8988T (cell line): ENCODE measurements around the gene STARD13.
A peak's percentile ranks its signal among the peaks of the same experiment; 100 is the strongest.

Experiments used
- DNase-seq: peaks from one replicate; pipeline ENCODE4 v3.0.0; 2011

The STARD13 gene

DNA sequence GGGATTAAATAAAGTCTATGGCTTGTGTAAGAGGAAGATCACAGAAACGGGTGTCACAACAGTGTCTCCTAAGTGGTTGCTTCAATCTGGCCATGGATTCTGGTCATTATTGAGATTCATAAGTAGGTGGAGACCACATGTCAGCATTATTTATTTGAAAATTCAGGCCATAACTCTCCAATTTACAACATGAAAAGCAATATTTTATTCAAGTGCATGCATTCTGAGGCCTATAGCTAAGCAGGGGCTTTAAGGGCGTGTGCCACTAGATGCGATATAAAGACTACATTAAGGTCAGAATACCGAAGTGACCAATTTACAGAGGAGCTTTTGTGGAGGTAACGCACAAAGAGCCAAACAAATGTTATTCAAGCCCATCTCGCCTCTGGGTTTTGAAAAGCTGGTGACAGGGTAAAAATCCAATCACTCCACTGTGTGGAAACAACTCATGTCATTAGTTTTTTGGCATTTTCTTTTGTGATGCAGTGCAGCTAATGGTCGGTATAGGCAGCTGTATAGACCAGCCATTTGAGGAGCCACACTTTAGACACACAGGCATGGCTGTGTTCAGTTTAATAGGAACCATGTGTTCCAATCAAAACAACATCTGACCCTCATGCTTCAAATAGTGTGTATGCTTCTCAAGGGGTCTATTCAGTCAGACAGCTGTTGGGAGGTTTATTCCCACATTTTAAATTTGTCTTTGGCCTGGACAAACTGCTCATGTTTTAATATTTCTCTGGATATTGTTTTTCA is 145.6 kb downstream of the STARD13 start:
- no peak for DNase-seq

DNA sequence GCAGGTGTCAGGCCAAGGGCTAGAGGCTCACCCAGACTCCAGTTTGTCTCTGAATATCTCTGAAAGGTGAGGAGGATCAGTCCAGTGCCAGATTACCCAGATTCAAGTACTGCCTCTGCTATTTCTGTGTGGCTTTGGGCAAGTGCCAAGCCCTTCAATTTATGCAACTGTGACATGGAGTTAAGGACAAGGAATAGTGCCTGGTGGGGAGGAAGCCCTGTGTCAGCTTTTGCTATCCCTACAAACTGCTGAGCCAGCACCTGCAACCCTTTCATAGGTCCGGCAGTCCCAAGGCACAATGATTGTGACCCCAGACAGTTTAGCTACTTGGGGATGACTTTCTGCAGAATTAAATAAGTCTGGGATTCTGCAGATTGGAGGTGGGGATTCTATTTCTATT is 146.4 kb downstream of the STARD13 start:
- no peak for DNase-seq

DNA sequence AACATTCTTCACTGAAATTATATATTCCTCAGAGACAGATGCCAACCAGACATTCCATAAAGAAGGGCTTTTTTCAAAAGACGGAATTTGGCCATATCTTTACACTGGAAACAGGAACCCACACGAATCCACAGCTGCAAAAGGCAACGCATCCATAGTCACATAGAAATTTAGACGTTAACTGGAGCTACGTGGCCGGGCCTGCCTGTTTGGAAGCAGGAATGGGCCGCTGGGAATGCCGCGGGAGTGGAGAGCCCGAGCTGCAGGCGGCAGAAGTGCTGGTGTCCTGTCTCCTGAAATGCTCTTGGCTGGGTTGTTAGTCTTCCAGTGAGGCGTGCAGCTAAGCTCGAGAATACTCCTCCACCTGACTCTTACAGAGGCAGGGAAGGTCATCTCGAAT is 147.1 kb downstream of the STARD13 start:
- no peak for DNase-seq

DNA sequence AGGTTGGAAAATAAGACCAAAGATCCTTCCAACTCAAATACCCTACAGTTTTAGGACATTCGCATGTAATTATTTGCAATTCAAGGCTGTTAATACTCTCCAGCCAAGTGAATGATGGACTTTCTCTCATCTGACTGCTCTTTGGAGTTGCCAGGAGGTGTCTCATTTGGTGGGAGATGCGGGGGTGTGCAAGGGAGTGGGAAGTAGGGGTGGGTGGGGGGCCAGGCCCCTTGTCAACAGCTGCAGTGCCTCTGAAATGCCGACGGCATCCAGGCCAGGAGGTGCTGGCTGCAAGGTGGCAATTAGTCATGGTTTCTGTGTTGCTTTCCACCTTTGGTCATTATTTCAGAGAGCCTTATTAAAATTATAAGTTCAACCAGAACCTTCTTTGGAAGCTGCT is 147.8 kb downstream of the STARD13 start:
- DNase-seq = no peak

DNA sequence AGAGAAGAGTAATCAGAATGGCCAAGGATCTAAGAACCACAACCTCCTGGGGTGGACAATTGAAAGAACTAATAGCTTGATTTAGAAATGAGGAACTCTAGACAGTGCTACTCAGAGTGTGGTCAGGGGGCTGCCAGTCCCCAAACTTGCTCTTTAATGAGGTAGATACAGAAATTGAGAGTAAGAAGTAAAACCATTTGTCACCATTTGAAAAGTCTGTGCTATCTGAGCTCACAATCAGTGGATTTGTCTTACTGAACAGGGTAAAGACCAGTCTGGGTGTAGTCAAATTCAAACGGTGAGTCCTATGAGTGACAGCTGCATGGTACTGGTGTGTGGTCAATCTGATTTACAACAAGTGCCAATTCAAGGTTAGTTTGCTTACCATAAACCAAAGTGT is 150.5 kb downstream of the STARD13 start:
- DNase-seq = no peak

DNA sequence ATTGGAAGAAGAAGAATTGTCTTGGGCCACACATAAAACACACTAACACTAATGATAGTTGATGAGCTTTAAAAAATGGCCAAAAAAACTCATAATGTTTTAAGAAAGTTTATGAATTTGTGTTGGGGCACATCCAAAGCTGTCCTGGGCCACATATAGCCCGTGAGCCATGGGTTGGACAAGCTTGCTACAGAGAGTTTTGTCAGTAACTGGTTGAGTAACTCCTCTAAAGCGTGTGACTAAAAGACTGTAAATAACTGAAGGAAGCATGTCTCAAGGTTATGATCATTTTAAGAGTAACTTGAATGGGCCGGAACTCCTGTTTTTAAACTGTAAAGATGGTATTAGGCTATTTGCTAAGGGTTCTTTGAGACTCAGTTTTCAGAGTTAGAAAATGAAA is 151.3 kb downstream of the STARD13 start:
- no peak for DNase-seq

DNA sequence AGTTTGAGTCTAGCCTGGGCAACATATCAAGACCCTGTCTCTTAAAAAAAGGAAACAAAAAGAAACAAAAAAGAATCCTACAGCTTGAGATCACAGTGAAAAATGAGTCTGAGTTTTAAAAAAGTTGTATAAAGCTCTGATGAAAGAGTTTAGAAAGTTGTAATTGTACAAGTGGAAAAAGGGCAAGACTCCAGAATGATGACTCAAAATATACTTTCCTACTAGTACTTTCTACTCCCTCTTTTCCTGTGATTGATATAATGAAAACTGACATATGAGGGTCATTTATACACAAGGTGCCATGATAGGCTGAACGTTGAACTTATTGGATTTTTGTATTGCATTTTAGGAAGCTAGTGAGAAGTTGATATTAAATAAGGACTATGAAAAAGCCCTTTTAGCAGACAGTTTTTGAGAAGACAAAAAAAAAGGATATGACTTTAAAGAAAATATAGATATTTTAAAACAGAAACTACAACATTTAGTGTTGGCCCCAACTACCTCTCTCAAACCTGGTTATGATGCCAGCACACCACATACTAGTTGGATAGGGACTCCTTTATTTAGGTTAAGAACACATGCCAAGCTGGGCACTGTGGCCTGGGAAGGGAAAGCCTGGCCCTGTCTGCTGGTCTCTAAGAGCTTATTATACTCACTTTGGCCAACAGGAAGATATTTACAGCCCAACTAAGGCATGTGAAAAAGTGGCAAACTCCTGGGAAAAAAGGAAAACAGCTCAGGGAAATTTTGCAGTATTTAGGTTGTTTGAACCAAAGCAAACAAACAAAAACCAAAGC is 152.7 kb downstream of the STARD13 start:
- no peak for DNase-seq

DNA sequence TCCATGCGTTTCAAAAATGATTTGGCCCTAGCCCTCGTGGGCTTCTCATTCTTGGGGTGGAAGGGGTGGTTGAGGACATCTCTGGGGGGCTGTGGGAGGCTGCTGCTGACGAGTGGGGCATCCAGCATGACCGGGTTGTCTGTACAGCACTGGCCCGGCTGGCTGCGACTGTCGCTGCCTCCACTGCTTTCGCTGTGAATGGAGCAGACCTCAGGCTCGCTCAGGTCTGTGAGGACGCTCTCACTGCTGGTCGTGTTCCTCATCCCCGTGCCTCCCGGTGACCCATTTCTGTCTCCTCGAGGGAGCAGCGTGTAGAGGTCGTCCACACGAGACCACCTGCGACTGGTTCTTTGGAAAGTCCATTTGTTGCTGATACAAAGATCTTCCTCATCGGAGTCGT is 155.7 kb downstream of the STARD13 start:
- DNase-seq = no peak

DNA sequence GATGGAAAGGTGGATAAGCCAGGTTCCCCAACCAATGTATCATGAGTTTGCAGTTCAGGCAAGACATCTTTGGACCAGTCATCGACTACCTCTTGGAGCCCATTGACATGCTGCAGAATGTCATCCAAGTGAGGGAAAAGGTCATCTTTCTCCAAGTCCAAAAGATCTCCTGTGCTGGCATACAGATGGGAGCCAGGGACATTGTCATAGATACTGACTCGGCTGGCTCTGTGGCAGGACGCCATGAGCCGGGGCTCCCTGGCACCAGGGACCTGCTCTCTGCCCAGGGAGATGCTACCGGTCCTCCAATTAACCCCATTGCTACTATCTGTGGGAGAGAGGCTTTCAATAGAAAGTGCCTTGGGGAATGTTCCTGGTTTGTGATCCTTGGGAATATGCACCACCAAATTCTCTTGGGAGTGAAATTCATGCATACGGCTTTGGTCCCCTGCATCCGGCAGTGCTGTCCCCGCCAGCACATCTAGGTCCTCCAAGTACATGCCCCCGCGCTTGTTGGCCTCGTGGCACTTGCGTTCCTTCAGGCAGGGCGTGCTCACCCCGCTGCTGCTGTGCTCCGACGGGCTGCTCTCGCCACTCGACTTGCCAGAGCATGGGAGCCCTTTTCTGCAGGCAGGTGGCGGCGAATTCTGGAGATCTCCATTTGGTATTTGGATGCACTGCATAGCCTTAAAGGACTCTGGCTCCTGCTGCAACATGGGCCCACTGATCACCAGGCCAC is 156.3 kb downstream of the STARD13 start:
- no peak for DNase-seq

DNA sequence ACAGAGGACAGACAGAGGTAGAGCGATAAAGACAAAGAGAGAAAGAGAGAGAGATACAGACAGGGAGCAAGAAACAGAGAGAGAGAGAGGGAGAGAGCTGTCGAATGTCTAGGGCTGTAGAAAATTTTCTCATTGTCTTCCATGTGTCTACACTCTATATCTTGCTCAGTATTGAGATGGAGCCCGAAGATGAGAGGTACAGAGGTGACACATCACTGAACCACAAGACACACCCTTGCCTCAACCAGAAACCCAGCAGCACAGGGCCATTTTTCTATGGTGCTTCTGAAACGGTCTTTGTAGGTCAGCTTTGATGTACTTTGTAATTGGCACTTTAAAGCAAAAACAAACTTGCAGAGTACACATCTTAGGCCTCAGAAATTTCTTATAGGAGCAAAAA is 157.4 kb downstream of the STARD13 start:
- DNase-seq = no peak

DNA sequence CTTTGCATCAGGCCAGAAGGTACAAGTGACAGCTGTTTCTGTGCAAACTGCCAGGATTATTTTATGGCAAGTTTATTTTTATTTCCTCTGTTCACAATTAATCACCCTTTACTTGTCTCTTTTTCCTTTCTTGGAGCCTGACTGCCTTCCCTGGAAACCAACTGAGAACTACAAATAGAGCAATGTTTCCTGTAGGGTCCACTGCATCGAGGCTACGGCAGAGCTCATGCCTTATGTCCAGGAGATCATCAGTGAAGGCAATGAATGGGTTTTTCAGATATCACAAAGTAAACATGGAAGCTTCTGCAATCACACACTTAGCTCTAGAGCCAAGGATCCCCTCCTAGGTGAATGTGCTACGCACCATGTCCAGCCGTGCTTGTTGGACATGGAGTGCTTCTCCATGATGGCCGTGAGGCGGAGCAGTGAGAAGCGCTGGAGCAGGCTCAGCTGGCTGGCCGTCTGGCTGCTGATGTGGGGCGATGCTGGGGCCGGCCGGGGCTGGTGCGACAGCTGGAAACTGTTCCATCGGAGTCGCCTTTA is 158.5 kb downstream of the STARD13 start:
- DNase-seq = no peak

DNA sequence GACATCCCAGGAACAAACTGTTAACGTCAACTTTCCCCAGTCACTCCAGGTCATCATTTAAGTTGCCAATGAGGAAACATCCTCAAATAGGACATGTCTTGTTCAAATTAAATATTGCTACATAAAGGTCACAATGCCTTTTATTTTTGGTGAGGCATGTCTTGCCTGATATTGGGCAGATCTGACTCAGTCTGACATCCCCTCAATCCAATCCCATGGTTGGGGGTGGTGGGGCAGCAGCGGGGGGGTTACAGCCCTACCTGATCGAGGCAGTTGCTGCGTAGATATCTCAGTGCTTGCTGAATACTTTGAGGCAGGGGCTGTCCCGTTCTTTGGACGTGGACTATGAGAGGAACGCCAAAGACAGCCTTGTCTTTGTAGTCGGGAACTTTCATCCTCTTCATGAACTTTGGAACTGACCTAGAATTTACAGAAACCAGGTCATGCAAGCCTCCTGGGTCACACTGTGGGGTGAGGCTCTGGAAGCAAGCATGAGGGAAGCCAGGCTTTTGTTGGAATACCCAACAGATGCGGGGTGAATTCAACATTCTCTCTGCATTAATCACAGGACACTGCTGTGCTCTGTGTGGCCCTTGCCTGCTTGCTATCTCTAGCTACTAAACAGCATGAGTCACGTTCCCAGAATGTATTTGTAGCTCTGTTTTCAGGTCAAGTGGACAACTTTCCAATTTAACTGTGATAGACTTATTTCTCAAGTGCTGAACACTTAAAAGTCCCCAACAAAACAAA is 159.6 kb downstream of the STARD13 start:
- DNase-seq = peak; percentile 52

DNA sequence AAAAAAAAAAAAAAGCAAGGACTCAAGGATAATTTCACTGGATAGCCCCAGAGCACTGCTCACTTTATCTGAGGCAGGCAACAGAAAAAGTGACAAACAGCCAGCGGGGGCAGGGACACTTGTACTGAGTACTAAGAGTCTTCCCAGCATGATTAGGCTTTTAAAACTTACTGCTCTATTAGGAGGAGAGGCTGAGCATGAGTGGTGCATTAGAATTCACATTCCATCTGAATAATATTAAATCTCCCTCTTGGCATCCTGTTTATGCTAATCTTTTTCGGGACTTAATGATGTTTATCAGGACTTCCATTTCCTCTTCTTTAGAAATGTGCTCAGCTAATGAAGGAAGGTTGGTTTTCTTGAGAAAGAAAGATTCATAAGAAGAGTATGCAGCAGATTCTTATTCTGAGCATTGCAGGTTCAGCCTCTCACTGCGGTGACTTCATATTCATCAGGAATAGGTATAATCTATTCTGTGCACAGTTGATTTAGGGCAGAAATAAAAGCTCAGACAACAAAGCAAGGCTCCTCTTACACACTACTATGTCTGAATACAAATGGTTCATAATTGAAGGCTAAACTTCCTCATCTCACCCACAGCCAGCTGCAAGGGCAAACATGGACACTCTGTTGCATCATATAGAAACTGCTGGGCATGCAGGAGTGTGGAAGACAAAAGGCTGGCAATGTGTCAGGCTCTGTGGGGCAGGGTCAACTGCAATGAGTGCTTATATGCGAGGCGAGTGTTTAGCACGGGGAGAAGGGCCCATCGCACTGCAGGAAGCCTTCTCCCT is 162.3 kb downstream of the STARD13 start:
- no peak for DNase-seq

DNA sequence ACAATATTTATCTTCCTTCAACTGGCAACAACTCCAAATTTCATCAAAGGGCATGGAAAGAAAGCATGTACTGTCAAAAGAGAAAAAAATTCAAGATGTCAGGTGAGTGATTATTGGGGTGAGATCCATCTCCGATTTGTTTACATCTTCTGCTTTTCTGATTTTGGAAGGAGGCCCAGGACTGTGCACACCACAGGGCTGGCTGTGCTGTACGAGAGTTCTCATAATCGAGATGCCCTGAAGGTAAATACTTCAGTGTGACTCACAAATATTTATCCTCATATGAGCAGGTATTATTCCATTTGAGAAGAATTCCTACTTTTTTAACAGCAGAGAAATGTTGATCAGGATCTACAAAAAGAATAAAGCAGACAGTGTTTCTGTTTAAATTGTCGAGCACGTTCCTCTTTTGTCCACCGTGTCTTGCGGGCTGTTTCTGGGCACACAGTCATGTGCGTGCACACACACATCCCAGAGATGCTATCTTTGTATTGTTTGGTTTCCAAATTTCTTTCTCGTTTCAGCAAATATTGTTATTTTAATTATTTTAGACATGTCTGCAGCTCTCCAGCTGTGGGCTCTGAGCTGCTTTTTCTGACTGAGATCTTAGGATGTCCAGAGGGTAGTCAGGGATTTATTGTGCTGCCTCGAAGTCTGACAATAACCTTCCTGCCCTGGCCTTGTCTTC is 165.6 kb downstream of the STARD13 start:
- no peak for DNase-seq

DNA sequence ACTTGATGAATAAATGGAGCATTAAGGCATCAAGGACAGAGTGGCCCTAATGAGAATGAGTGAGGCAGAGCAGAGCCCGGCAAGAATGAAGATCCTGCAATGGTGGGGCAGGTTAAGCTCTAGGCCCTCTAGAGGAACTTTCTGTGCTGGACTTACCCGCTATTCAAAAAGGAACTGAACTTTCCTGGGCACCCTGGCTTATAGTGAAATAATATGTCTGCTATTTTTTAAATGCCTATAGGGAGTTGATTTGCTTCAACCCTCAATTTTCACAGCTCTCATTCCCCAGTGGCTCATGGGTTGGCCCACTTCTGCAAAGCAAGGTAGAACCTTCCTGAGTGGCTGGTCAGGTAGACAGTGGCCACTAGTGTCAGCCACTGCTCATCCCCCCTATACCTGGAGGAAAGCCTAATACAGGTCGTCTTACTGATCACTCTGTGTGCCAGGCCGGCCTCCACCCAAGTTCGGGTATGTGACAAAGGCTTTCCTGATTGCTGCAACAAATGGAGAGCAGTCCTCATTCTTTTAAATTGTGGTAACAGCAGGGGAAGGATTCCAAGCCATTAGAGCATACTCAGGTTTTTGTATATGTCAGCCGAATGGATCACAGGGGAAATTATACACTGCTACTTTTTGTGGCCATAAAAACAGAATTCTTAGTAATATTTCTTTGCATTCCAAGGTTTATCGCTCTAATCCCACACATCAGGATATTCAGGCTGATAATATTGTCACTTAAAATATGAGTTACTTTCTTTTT is 166.4 kb downstream of the STARD13 start:
- DNase-seq = no peak

DNA sequence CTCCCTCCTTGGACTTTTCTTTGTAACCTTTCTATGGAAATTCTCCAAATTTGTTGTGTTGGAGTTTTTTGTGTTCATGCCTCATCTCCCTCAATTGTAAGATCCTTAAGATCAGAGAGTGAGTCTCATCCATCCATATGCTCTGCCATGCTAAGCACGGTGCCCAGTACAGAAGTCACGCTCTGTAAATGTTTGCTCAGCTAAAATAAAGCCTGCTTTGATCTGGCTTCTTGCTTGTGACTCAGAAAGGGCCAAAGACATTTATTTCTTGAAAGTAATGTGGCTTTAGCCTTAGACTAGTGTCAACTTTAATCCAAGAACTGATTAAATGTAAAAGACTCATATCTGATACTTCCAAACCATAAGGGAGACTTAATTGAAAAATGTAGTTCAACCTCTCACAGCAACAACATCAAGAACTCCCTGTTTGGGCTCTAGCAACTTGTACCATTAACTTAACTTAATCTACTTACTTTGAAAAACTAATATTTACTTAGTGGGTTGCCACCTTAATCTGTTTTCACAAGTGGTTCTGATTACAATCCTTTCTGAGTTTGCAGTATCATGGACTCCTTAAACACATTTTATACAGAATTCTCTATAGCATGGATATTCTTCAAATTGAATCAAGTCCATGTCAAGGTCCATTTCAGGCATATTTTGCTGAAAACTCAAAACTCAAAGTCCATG is 169.1 kb downstream of the STARD13 start:
- DNase-seq = no peak

DNA sequence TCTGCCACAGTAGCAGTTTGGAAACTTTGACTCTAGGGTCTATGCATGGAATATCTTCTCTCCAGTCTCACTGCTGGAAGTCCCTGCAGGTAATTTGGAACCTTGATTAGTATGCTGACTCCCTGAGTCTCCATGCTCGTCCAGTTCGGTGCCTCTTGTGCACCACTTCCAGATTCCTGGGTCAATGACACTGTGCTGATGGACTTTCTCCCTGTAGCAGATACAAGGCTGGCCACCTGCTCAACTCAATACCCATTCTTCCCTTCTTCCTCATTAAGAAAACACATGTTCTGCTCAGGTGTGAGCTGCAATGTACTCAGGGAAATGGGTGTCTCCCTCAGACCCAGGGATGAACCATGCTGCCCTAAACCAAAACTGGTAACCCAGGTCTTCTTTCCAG is 170.3 kb downstream of the STARD13 start:
- DNase-seq = no peak

DNA sequence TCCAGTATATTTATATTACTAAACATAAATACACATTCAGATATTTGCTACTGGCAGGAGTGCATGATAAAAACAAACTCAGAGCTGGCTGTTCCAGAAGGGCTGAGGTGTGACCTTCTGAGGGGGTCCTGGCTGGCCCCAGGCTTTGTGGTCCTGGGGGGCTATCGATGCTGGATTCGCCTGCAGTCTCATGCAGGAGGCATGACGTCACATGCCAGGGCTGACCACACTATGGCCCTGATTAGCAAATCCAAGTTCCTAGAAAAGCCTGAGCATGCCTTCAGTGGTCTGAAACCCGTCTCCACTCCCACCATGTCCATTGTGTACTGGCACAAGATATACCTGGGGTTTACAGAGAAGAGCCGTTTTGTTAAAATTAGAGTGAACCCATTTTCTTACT is 171.4 kb downstream of the STARD13 start:
- DNase-seq = no peak

DNA sequence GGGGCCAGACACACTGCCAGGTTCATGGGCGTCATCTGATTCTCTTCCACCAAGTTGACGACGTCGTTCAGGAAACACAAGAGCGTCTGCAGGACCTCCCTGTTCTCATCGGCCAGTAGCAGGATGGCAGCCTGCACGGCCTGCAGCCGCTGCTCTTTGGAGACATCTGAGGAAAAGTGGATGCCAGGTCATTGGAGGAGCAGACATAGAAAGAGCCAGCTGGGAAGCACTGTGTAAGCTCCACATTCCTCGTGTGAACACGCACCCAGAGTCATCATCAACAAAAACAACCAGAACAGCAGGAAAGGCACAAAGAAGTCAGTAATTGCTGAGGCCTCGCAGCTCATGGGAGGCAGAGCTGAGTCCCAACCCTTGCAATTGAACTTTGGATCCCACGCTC is 172.8 kb downstream of the STARD13 start:
- DNase-seq = no peak
